HUES64 (cell line): ENCODE measurements around the gene SECISBP2.

Source experiments
- H3K27ac ChIP-seq: 2 replicates; pipeline ENCODE4 v1.7.0; 2013; ENCODE audit warnings: low read depth, low read length, inconsistent platforms
- H3K27me3 ChIP-seq: 2 replicates; pipeline ENCODE4 v1.6.1; 2013; ENCODE audit warnings: mild to moderate bottlenecking, low read length; ENCODE audit not compliant: insufficient read depth
- H3K36me3 ChIP-seq: 2 replicates; pipeline ENCODE4 v1.6.1; 2013; ENCODE audit warnings: mild to moderate bottlenecking, low read length; ENCODE audit not compliant: insufficient read depth
- H3K4me1 ChIP-seq: 2 replicates; pipeline ENCODE4 v1.6.1; 2013; ENCODE audit warnings: mild to moderate bottlenecking, low read length, moderate library complexity; ENCODE audit not compliant: insufficient read depth
- H3K4me3 ChIP-seq: 2 replicates; pipeline ENCODE4 v1.5.1; 2013; ENCODE audit warnings: mild to moderate bottlenecking, low read length, moderate library complexity
- H3K9ac ChIP-seq: 2 replicates; pipeline ENCODE4 v1.6.1; 2013; ENCODE audit warnings: mild to moderate bottlenecking, low read depth, low read length
- H3K9me3 ChIP-seq: 2 replicates; pipeline ENCODE4 v1.6.1; 2013; ENCODE audit warnings: low read depth, low read length; ENCODE audit not compliant: insufficient read depth
- WGBS: fragments of 150-250, 120-280 bp; methylation state at CpG from one replicate; pipeline ENCODE4 v1.1.7; 2013; ENCODE audit warnings: missing lambda C conversion rate; 5-methylcytosine and 5-hydroxymethylcytosine counted together

Gene SECISBP2

GRCh38 chr9:89347651-89348050 is 29.4 kb downstream of the SECISBP2 start:
- Histone ChIP-seq H3K9me3 (no peaks in the 10 kb centered on the region), H3K27me3 (no peaks in the 10 kb centered on the region), H3K4me3 (no peak overlapping the region), H3K4me1 (no peaks in the 10 kb centered on the region), H3K9ac (no peak overlapping the region), H3K36me3 (peaks cover 100% of the 10 kb centered on the region), H3K27ac (no peak overlapping the region)
- WGBS: 94% methylated on average over 5 of the region's 5 CpGs

GRCh38 chr9:89349607-89350006 is 31.3 kb downstream of the SECISBP2 start:
- no peaks in the 10 kb centered on the region for H3K27me3 ChIP-seq
- peaks cover 100% of the 10 kb centered on the region for H3K36me3 ChIP-seq
- no peak overlapping the region for H3K9ac ChIP-seq
- WGBS: 95% methylated on average over 6 of the region's 6 CpGs
- no peaks in the 10 kb centered on the region for H3K4me1 ChIP-seq
- H3K27ac ChIP-seq: no peak overlapping the region
- no peak overlapping the region for H3K4me3 ChIP-seq
- no peaks in the 10 kb centered on the region for H3K9me3 ChIP-seq

DNA sequence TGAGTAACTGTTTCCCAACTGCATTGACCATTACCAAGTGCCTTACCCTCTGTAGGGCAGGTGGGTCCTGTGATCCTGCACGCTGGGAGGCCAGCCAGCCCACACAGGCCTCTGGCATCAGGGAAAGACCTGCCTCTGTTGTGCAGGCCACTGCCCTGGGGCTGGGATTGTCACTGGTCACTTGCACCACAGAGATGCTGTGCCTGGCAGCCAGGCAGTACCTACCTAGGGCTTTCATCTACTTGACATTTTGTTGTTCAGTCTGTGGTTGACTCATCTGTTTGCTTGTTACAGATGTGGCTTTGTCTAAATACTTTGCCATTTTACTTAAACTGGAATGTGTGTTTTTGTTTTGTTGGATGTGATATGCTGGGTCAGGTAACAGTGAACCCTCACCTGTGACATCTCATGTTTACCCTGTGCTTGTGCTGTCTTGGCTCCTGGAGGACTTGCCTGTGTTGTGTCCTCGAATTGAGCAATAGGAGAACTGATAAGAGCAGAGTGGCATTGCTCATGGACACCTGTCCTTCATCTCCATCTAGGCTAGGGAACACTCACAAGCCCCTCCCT is 32.8 kb downstream of the SECISBP2 start:
- no peaks in the 10 kb centered on the region for H3K4me1 ChIP-seq
- H3K9me3 ChIP-seq: no peaks in the 10 kb centered on the region
- WGBS: 96% methylated on average over 2 of the region's 2 CpGs
- H3K36me3 ChIP-seq: peaks cover 100% of the 10 kb centered on the region
- no peak overlapping the region for H3K9ac ChIP-seq
- no peak overlapping the region for H3K4me3 ChIP-seq
- H3K27me3 ChIP-seq: no peaks in the 10 kb centered on the region
- no peak overlapping the region for H3K27ac ChIP-seq

GRCh38 chr9:89351584-89352300 is 33.4 kb downstream of the SECISBP2 start:
- Histone ChIP-seq H3K36me3 (peaks cover 100% of the 10 kb centered on the region), H3K27ac (no peak overlapping the region), H3K4me1 (no peaks in the 10 kb centered on the region), H3K9me3 (no peaks in the 10 kb centered on the region), H3K9ac (no peak overlapping the region), H3K27me3 (no peaks in the 10 kb centered on the region), H3K4me3 (no peak overlapping the region)
- WGBS: 96% methylated on average over 6 of the region's 6 CpGs

DNA sequence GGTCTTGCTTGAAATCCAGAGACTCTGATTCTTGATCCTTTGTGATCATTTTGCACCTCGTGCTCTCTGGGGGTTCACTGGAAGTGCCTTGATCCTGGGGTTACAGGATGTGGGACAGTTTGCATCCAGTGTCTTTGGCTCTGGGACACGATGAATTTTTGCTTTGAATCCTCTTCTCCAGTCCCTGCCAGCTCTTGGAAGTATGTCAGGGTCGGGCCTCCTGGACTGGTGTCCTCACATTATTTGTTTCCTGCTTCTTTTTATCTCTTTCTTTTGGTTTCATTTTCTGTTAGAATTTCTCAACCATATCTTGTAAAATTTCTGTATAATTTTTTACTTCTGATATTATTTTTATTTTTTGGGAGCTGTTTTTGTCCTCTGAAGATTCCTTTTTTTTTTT is 34.2 kb downstream of the SECISBP2 start:
- whole genome bisulfite sequencing: 94% methylated on average over 3 of the region's 3 CpGs
- peaks cover 100% of the 10 kb centered on the region for H3K36me3 ChIP-seq
- no peak overlapping the region for H3K4me3 ChIP-seq
- no peak overlapping the region for H3K27ac ChIP-seq
- H3K27me3 ChIP-seq: no peaks in the 10 kb centered on the region
- H3K9ac ChIP-seq: no peak overlapping the region
- H3K4me1 ChIP-seq: no peaks in the 10 kb centered on the region
- no peaks in the 10 kb centered on the region for H3K9me3 ChIP-seq

GRCh38 chr9:89352874-89353649 is 34.8 kb downstream of the SECISBP2 start:
- Histone ChIP-seq H3K27ac (no peak overlapping the region), H3K9me3 (no peaks in the 10 kb centered on the region), H3K4me1 (no peaks in the 10 kb centered on the region), H3K9ac (no peak overlapping the region), H3K4me3 (no peak overlapping the region), H3K36me3 (peaks cover 100% of the 10 kb centered on the region), H3K27me3 (no peaks in the 10 kb centered on the region)
- WGBS: 95% methylated on average over 8 of the region's 8 CpGs

DNA sequence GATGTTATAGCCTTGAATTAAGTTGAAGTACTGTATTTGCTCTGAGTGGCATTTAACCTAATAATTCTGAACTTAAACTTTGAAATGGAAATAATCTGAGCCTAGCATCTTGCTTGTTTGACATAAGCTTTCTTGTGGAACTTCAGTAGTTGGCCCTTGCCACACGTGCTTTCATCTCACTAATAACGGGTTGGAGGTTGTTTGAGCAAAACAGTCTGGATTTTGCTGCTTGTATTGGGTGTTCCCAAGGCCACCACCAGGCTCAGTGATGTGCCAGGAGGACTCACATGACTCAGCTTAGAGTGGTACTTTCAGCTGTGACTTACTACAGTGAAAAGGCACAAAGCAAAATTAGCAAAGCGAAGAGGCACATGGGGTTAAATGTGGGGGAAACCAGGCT is 35.7 kb downstream of the SECISBP2 start:
- Histone ChIP-seq H3K36me3 (peaks cover 100% of the 10 kb centered on the region), H3K4me3 (no peak overlapping the region)

DNA sequence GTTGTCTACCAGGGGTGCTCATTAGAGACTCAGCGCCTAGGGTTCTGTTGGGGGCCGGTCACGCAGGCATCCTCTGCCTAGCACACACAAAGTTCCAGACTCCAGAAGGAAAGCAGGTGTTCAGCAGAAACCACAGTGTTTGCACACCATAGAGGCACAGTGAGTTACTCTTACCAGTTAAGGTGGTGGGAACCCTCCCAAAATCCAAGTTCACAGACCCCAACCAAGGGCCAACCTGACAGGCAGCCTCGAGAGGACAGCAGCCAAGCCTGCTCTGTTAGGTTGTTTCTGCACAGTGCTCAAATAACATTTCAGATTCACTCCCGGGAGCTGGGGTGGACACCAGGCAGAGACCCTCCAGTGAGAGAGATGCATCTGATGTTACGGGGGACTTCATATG is 36.2 kb downstream of the SECISBP2 start:
- no peaks in the 10 kb centered on the region for H3K4me1 ChIP-seq
- H3K27ac ChIP-seq: no peak overlapping the region
- H3K9ac ChIP-seq: no peak overlapping the region
- WGBS: 99% methylated on average over 6 of the region's 6 CpGs
- H3K27me3 ChIP-seq: no peaks in the 10 kb centered on the region
- H3K9me3 ChIP-seq: no peaks in the 10 kb centered on the region
- H3K4me3 ChIP-seq: no peak overlapping the region
- H3K36me3 ChIP-seq: peaks cover 100% of the 10 kb centered on the region

More for the DNA sequence above, 35.7 kb downstream of the SECISBP2 start:
- Histone ChIP-seq H3K27me3 (no peaks in the 10 kb centered on the region), H3K27ac (no peak overlapping the region), H3K4me1 (no peaks in the 10 kb centered on the region), H3K9me3 (no peaks in the 10 kb centered on the region), H3K9ac (no peak overlapping the region)
- WGBS: 86% methylated on average over 3 of the region's 3 CpGs

- peaks cover 100% of the 10 kb centered on the region for H3K36me3 ChIP-seq
- H3K27ac ChIP-seq: no peak overlapping the region
- H3K9me3 ChIP-seq: no peaks in the 10 kb centered on the region
- H3K4me3 ChIP-seq: no peak overlapping the region
- no peaks in the 10 kb centered on the region for H3K4me1 ChIP-seq
- no peaks in the 10 kb centered on the region for H3K27me3 ChIP-seq
- no peak overlapping the region for H3K9ac ChIP-seq
- WGBS: 95% methylated on average over 2 of the region's 2 CpGs
These were observed 38.5 kb downstream of the SECISBP2 start for GRCh38 chr9:89356782-89357181.

DNA sequence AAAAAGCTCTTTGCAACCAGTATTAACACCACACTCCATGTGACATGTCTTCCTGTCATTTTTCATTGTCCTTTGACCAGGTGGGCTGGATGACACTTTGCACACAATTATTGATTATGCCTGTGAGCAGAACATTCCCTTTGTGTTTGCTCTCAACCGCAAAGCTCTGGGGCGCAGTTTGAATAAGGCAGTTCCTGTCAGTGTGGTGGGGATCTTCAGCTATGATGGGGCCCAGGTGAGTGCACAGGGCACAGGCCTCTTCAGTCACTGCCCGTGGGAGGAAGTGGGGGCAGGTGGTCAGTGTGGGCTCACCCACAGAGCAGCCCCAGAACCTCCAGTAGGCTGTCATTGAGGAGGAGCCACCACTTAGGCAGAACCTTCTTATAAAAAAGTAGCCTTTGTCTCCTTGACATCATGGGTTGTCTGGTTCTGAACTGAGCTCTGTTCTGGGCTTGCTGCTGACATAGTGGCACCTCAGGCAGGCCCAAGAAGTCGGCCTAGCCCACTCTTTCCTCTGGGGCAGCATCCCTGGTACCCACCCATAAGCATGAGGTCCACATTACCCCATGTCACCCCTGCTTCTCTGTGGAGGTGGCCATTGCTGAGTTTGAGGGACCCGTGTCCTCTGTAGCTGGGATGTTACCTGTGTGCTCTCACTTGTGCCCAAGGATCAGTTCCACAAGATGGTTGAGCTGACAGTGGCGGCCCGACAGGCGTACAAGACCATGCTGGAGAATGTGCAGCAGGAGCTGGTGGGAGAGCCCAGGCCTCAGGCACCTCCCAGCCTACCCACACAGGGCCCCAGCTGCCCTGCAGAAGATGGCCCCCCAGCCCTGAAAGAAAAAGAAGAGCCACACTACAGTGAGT is 39.3 kb downstream of the SECISBP2 start:
- Histone ChIP-seq H3K9me3 (no peaks in the 10 kb centered on the region), H3K36me3 (peaks cover 100% of the 10 kb centered on the region)
- 94% methylated on average over 8 of the region's 8 CpGs for WGBS

More for the DNA sequence above, 39.3 kb downstream of the SECISBP2 start:
- H3K27ac ChIP-seq: no peak overlapping the region
- H3K9ac ChIP-seq: no peak overlapping the region
- no peaks in the 10 kb centered on the region for H3K27me3 ChIP-seq
- H3K4me3 ChIP-seq: no peak overlapping the region
- H3K4me1 ChIP-seq: no peaks in the 10 kb centered on the region
